Activated T-cell treated with anti-CD3 and anti-CD28 coated beads, Interleukin-2, amount 50 U/mL, for 72 hours (primary cell): ENCODE results near the gene JAKMIP1. TPM values are rescaled to one million over a fixed set of nuclear protein-coding genes. Genes with fewer than 3 reads are reported as not detected.

Experiments
- ATAC-seq, 2 donors: fragments of 150-1000 bp; cut with Tn5 transposase; replicated peaks in 1 of 2; 2 replicates each; pipeline ENCODE4 v1.10.0; 2021; ENCODE audit warnings: moderate library complexity in 2 of 2, mild to moderate bottlenecking in 1 of 2
- DNase-seq, 2 donors: peaks; one replicate each; pipeline ENCODE4 v3.0.0; 2021 to 2022; ENCODE audit warnings: mixed read lengths in 1 of 2
- H3K27ac Mint-ChIP-seq: one replicate; pipeline ENCODE4 v1.8.0; 2022; ENCODE audit warnings: mild to moderate bottlenecking, moderate library complexity, mixed read lengths
- H3K27me3 Mint-ChIP-seq: one replicate; pipeline ENCODE4 v1.8.0; 2022; ENCODE audit warnings: low read depth, mixed read lengths
- H3K36me3 Mint-ChIP-seq, 2 donors: one replicate each; pipeline ENCODE4 v1.8.0; 2022; ENCODE audit warnings: mixed read lengths in 2 of 2, mild to moderate bottlenecking in 1 of 2; ENCODE audit not compliant: insufficient read depth in 2 of 2
- H3K4me1 Mint-ChIP-seq: one replicate; pipeline ENCODE4 v1.8.0; 2022; ENCODE audit warnings: low read depth, mixed read lengths
- H3K4me3 Mint-ChIP-seq, 2 donors: one replicate each; pipeline ENCODE4 v1.8.0; 2022; ENCODE audit warnings: mild to moderate bottlenecking in 2 of 2, mixed read lengths in 2 of 2, moderate library complexity in 2 of 2
- H3K9me3 Mint-ChIP-seq, 2 donors: one replicate each; pipeline ENCODE4 v1.8.0; 2022; ENCODE audit warnings: mixed read lengths in 2 of 2
- total RNA-seq, 2 donors: library from RNA; stranded (reverse); gene quantifications; one replicate each; pipeline ENCODE4 v1.2.3, GENCODE V29; 2022

JAKMIP1 gene
- total RNA-seq, 2 donors from 2014 or later, result 9.0 to 33.7 TPM

DNA sequence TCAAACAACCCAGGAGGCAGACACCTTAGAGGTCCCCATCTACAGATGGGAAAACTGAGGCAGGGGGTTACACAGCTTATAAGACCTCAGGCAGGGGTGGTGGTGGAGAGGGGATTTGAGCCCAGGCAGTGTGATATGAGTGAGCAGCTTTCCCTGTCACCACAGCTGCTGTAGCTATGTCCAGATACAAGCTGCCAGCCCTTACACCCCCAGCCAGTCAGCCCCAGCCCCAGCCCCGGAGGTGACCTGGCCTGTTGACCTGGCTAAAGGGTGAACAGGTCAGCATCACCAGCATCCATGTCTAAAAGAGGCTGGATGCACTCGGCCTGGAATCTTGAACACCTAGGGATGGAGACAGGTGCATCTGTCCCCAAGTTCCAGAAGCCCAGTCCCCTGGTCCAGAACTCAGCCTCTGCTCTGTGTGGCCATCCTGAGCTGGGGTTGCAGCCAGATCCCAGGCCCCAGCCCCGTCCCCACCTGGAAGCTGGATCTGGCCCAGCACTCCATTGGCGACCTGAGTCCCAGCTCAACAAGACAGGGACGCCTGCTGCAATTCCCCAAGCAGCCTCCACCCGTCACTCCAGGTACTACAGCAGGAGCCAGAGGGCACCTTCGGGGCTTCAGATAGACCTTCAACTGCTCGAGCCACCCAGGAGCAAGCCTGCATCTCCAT, 89.5 kb downstream of the JAKMIP1 start:
- H3K36me3 Mint-ChIP-seq, result peaks cover 0 to 4% of the 10 kb centered on the region in 2 donors
- peaks cover 0 to 2% of the 10 kb centered on the region in 2 donors for H3K9me3 Mint-ChIP-seq
- H3K4me3 Mint-ChIP-seq, result no peak overlapping the region
- no peak for ATAC-seq
- H3K4me1 Mint-ChIP-seq, result no peaks in the 10 kb centered on the region
- peaks cover 14% of the 10 kb centered on the region for H3K27me3 Mint-ChIP-seq
- no peak overlapping the region for H3K27ac Mint-ChIP-seq
- no peak for DNase-seq

DNA sequence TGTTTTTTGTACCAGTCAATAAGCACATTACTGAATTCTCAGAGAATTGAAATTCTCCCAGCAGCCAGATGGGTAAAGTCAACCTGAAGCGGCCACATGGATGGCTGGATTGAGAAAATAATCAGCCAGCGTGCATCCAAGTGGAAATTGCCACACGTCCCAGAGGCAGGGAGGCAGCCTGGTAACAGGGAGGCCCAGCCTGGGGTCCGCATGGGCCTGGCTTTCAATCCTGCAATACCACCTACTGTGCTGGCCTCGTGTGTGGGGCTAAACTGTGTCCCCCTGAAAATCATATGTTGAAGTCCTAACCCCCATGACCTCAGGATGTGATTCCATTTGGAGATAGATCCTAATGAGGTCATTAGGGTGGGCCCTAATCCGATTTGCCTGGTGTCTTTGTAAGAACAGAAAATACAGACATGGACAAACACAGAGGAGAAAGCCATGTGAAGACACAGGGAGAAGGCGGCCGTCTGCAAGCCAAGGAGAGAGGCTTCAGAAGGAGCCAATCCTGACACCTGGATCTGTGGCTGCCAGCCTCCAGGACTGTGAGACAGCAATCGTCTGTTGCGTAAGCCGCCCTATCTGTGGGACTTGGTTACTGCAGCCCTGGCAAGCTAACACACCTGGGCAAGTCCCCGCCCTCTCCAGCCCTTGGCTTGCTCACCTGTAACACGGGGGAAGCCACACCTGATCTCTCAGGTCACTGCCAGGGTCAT, 90.3 kb downstream of the JAKMIP1 start:
- no peak overlapping the region for H3K27ac Mint-ChIP-seq
- peaks cover 14% of the 10 kb centered on the region for H3K27me3 Mint-ChIP-seq
- peaks cover 0 to 4% of the 10 kb centered on the region in 2 donors for H3K36me3 Mint-ChIP-seq
- no peaks in the 10 kb centered on the region for H3K4me1 Mint-ChIP-seq
- H3K4me3 Mint-ChIP-seq, result no peak overlapping the region
- ATAC-seq, result no peak
- DNase-seq, result no peak
- peaks cover 0 to 2% of the 10 kb centered on the region in 2 donors for H3K9me3 Mint-ChIP-seq

DNA sequence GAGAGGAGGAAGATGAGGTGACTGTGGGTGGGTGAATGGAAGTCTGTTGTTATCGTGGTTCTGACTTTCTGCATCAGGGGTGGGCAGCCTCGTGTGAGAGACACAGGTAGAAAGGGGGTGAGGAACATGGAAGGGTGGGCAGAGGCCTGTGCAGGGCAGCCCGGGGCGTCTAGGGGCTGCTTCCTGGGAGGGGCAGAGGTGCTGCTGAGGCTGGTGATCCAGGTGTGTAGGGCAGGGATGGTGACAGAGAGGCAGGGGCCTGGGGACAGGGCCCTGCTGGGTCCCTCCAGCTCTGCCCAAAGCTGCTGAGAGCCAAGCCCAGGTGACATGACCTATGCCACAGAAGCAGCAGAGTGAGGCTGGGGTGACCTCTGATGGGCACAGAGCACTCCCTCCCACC, 92.5 kb downstream of the JAKMIP1 start:
- Mint-ChIP-seq H3K36me3 (peaks cover 0 to 4% of the 10 kb centered on the region in 2 donors), H3K9me3 (peaks cover 0 to 2% of the 10 kb centered on the region in 2 donors), H3K27ac (no peak overlapping the region), H3K4me1 (no peaks in the 10 kb centered on the region), H3K4me3 (no peak overlapping the region), H3K27me3 (peaks cover 8% of the 10 kb centered on the region)
- ATAC-seq, result no peak
- DNase-seq, result no peak

DNA sequence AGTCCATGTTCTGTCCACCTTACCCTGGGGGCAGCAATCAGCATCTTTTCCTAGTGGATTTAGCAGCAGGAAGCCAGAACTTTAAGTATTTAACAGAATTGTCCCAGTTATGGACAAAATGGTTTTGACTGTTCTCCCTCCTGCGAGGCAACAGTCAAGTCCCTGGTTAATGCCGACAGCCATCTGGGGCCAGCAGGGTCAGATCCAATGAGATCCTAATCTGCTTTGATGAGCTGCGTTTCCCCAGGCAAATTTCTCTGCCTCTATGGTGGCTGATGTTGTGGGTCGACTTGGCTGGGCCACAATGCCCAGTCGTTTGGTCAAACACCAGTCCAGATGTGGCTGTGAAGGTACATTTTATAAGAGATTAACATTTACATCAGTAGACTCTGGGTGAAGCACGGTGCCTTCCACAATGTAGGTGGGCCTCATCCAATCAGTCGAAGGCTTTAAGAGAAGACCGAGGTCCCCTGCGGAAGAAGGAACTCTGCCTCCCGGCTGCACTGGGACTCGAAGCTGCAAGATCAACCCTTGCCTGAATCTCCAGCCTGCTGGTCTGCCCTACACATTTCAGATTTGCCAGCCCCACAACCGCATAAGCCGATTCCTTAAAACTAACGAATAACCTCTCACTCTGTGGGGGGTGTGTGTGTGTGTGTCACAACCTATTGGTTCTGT, 93.1 kb downstream of the JAKMIP1 start:
- Mint-ChIP-seq H3K4me3 (no peak overlapping the region), H3K27me3 (peaks cover 8% of the 10 kb centered on the region), H3K9me3 (peaks cover 0 to 2% of the 10 kb centered on the region in 2 donors), H3K4me1 (no peaks in the 10 kb centered on the region), H3K36me3 (peaks cover 0 to 4% of the 10 kb centered on the region in 2 donors), H3K27ac (peak overlapping the region; percentile 37)
- DNase-seq, result no peak
- ATAC-seq, result no peak

DNA sequence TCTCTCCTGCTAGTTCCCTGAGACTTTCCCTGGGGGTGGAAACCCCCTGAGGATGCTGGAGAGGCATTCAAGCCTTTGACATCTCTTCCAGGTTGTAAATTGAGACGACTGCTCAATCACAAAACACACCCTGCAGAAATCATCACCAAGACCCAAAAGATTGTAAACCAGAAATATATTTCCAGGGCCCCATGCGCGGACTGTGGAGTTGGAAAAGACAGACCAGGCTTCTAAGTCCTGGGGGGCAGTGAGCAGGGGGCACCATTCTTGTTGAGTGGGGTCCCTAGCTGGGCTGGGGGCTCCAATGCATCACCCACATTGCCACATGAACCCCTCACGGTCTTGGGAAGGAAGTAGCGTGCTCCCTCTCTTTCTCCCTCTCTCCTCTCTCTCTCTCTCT, 94.2 kb downstream of the JAKMIP1 start:
- Mint-ChIP-seq H3K4me1 (no peaks in the 10 kb centered on the region), H3K36me3 (peaks cover 0 to 4% of the 10 kb centered on the region in 2 donors), H3K9me3 (peaks cover 0 to 2% of the 10 kb centered on the region in 2 donors), H3K4me3 (no peak overlapping the region), H3K27me3 (peaks cover 8% of the 10 kb centered on the region), H3K27ac (no peak overlapping the region)
- DNase-seq (no peak), ATAC-seq (no peak)

DNA sequence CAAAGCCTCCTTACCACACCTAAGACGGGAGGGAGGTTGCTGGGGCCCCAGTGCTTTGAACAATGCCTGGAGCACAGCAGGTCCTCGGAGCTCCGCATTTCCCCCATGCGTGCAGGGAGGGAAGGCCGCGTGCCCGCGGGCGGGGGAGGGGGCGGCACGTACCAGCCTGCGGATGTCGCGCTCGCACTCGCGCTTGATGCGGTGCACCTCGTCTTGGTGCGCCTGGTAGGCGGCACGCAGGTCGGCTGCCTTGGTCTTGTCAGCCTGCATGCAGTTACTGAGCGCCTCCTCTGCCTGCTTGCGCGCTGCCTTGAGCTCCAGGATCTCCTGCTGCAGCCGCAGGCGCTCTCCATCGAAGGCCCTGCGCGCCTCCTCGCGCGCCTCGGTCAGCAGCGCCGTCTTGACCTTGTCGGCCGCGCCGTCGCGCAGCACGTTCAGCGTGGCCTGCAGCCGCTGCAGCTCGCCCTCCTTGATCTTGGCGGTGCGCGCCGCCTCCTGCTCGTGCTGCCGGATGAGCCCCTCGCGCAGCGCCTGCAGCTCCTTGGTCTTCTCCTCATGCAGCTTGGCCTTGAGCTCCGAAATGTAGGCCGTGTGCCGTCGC, 94.9 kb downstream of the JAKMIP1 start:
- Mint-ChIP-seq H3K27me3 (peaks cover 8% of the 10 kb centered on the region), H3K27ac (no peak overlapping the region), H3K4me1 (no peaks in the 10 kb centered on the region), H3K4me3 (no peak overlapping the region), H3K36me3 (peaks cover 0 to 4% of the 10 kb centered on the region in 2 donors), H3K9me3 (peaks cover 0 to 2% of the 10 kb centered on the region in 2 donors)
- ATAC-seq (no peak), DNase-seq (no peak)

DNA sequence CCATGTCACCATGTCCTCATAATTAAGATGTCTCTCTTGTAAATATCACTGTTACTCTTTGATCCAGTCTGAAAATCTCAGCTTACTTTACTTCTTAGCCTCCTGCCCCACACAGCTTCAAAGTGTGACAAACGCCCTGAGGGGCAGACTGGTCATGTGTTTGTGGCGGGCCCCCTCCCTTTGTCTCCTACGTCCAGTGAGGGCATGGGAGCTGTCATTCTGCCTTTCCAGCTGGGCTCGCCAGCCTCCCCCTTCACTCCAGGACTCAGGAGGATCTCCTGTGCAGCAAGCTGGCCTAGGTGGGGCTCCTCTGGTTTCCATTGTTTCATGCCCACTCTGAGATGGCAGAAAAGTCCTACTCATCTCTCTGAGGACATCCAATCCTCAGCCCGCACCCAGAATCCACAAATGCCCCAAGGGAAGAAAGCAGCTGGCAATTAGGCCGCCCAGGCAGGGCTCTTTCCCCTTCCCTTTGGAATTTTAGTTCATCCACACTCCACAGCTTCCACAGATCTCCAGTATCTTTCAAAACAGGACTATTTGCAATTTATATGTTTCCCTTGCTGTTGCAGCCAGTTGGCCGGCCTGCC, 95.7 kb downstream of the JAKMIP1 start:
- no peak for ATAC-seq
- DNase-seq, result no peak
- Mint-ChIP-seq H3K9me3 (peaks cover 0 to 2% of the 10 kb centered on the region in 2 donors), H3K36me3 (peaks cover 0 to 4% of the 10 kb centered on the region in 2 donors), H3K27me3 (peaks cover 8% of the 10 kb centered on the region), H3K4me3 (no peak overlapping the region), H3K27ac (peak overlapping the region; percentile 15), H3K4me1 (no peaks in the 10 kb centered on the region)

DNA sequence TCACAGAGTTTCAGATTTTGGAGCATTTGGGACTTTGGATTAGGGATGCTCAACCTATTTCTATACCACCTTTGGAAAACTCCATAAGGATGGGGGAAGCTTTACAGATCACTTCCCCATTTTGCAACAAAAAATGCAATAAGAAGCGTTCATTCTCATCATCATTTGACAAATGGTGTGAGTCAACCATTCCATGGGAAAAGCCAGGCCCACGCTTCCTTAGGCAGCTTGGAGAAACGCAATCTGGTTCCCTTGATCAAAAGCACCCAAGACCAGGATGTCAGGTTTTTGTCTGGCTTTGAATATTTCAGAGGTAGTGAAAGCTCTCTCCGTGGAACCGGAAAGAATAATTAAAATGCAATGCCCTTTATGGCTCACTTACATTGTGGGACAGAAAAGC, 102.8 kb downstream of the JAKMIP1 start:
- no peak overlapping the region for H3K27ac Mint-ChIP-seq
- DNase-seq (no peak), ATAC-seq (no peak)
- no peaks in the 10 kb centered on the region for H3K36me3 Mint-ChIP-seq
- no peak overlapping the region for H3K4me3 Mint-ChIP-seq
- H3K27me3 Mint-ChIP-seq, result peaks cover 11% of the 10 kb centered on the region
- peaks cover 5% of the 10 kb centered on the region for H3K4me1 Mint-ChIP-seq
- H3K9me3 Mint-ChIP-seq, result peaks cover 0 to 2% of the 10 kb centered on the region in 2 donors

DNA sequence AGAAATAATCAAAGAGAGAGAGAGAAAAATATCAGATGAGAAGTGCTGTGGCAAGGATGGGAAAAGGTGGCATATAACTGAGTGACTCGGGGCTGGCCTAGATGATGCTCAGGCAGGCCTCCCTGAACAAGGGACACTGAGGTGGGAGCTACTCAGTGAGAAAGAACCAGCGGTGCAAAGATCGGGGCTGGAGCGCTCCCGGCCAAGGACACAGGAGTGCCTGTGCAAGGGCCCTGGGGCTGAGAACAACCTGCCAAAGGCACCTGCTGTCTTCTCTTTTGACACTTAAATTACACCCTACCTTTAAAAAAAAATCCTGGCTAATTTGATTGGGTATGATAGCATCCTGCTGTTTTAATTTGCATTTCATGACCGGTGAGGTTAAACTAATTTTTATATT, 104.5 kb downstream of the JAKMIP1 start:
- no peak for DNase-seq
- Mint-ChIP-seq H3K27me3 (peaks cover 11% of the 10 kb centered on the region), H3K4me1 (peaks cover 5% of the 10 kb centered on the region), H3K27ac (no peak overlapping the region), H3K9me3 (peaks cover 0 to 2% of the 10 kb centered on the region in 2 donors), H3K36me3 (no peaks in the 10 kb centered on the region), H3K4me3 (no peak overlapping the region)
- ATAC-seq, result peak in 1 of 2 donors; percentile 13

DNA sequence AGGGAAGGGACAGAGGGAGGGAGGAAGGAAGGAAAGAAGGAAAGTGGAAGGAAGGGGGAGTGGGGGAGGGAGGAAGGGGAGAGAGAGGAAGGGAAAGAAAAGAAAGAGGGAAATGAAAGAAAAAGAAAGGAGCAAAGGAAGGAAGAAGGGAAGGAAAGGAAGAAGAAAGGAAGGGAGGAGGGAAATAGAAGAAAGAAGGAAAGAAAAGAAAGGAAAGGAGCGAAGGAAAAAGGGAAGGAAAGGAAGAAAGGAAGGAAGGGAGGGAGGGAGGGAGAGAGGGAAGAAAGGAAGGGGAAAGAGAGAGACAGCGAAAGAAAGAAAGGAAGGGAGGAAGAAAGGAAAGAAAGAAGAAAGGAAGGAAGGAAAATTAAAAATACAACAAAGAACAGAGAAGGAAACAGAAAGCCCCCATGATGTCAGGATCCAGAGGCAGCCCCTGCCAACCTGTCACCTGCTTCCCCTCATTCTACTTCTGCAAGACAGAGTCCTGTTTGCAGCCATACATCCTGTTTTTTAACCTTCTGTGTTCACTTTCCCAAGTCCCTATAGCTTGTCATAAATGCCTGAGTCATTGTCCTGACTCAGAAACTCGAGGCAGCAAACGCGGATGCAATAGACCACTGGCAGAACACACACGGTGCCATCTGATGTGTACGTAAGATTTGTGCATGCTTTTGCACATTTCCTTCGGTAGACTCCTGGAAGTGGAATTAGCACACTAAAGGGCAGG, 105.2 kb downstream of the JAKMIP1 start:
- peaks cover 5% of the 10 kb centered on the region for H3K4me1 Mint-ChIP-seq
- H3K9me3 Mint-ChIP-seq, result peaks cover 0 to 2% of the 10 kb centered on the region in 2 donors
- no peak overlapping the region for H3K4me3 Mint-ChIP-seq
- H3K36me3 Mint-ChIP-seq, result no peaks in the 10 kb centered on the region
- DNase-seq, result peak in 1 of 2 donors; percentile 20
- peak in 1 of 2 donors; percentile 82 for ATAC-seq
- no peak overlapping the region for H3K27ac Mint-ChIP-seq
- H3K27me3 Mint-ChIP-seq, result peaks cover 11% of the 10 kb centered on the region

DNA sequence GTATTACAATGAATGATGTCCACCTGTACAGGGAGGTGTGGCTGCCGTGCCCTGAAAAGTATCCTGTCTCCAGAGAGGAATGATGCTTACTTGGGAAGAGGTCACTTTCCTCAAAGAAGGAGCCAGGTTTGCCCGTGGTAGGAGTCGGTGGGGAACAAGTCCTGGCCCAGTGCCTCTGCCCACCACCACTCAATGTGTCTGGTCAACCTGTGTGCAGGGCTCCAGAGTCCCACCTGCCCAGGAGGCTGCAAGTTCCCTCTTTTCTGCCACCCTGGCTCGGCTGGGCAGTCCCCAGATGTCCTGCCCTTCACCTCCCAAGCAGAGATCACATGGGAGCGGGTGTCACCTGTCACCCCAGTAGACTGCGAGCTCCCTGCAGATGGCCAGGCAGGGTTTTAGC, 106.7 kb downstream of the JAKMIP1 start:
- no peak for DNase-seq
- Mint-ChIP-seq H3K4me3 (no peak overlapping the region), H3K27me3 (peaks cover 11% of the 10 kb centered on the region), H3K4me1 (peaks cover 5% of the 10 kb centered on the region), H3K9me3 (peaks cover 0 to 2% of the 10 kb centered on the region in 2 donors), H3K27ac (no peak overlapping the region), H3K36me3 (no peaks in the 10 kb centered on the region)
- ATAC-seq, result no peak

DNA sequence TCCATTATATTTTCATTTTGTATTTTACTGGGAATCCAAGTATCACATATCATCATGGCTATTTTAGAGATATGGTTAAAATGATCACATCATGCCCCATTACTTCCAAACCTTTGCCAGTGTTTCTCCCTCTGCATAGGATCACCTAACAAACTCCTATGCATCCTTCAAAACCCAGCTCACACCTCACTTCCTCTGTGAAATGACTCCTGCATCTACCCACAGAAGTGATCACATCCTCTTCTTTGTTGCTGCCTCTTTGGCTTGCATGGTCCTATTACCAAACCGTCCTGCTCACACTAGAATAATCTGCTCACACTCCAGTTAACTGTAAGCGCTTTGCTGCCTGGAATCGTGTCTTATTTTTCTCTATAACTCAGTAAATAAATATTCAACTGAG, 107.4 kb downstream of the JAKMIP1 start:
- no peak for DNase-seq
- Mint-ChIP-seq H3K27ac (no peak overlapping the region), H3K9me3 (peaks cover 0 to 2% of the 10 kb centered on the region in 2 donors), H3K4me1 (peaks cover 5% of the 10 kb centered on the region), H3K36me3 (no peaks in the 10 kb centered on the region), H3K27me3 (peaks cover 11% of the 10 kb centered on the region), H3K4me3 (no peak overlapping the region)
- no peak for ATAC-seq
